Transverse colon (tissue), 4 donors: ENCODE data around the gene DGKH. TPM values are rescaled to one million over a fixed set of nuclear protein-coding genes. Genes with fewer than 3 reads are reported as not detected.

Experiments
- DNase-seq: peaks from one replicate; pipeline ENCODE4 v3.0.0-alpha.2; 2019
- H3K27ac ChIP-seq, 4 donors: fragments of 200-600 bp; sonication (generic); 2 replicates each; pipeline ENCODE4 v1.5.1; 2016 to 2018; ENCODE audit warnings: inconsistent platforms in 4 of 4
- H3K27me3 ChIP-seq: fragments of 200-600 bp; sonication (generic); 2 replicates; pipeline ENCODE4 v1.5.1; 2017; ENCODE audit warnings: inconsistent platforms
- H3K36me3 ChIP-seq, 4 donors: fragments of 200-600 bp; sonication (generic); 2 replicates each; pipeline ENCODE4 v1.5.1; 2017 to 2019; ENCODE audit warnings: inconsistent platforms in 4 of 4
- H3K4me1 ChIP-seq, 4 donors: fragments of 200-600 bp; sonication (generic); 2 replicates each; pipeline ENCODE4 v1.5.1; 2017 to 2020; ENCODE audit warnings: inconsistent platforms in 4 of 4
- H3K4me3 ChIP-seq, 4 donors: fragments of 200-600 bp; sonication (generic); 1 replicate in 1 of 4; 2 replicates in 3 of 4; pipeline versions ENCODE4 v1.5.1 to v1.6.1; 2017 to 2019; ENCODE audit warnings: inconsistent platforms in 4 of 4
- H3K9me3 ChIP-seq, 2 donors: fragments of 200-600 bp; sonication (generic); 2 replicates each; pipeline ENCODE4 v1.5.1; 2017 to 2019; ENCODE audit warnings: inconsistent platforms in 2 of 2
- CTCF ChIP-seq, 5 experiments: fragments of 200-600 bp in 3 of 5; fragments of 450-650 bp in 2 of 5; sonication (generic) in 3 of 5; IDR thresholded peaks; 1 replicate in 2 of 5; 2 replicates in 3 of 5; pipeline ENCODE4 v1.5.1; 2016 to 2017; ENCODE audit warnings: antibody characterized with exemption in 5 of 5, inconsistent platforms in 3 of 5, mild to moderate bottlenecking in 2 of 5, moderate library complexity in 1 of 5
- EP300 ChIP-seq: sonication (generic); formaldehyde crosslinking; IDR thresholded peaks from one replicate; pipeline ENCODE4 v1.6.1; 2017; ENCODE audit warnings: antibody characterized with exemption, low read depth
- POLR2A ChIP-seq: fragments of 450-650 bp; IDR thresholded peaks from one replicate; pipeline ENCODE4 v1.6.1; 2016; ENCODE audit warnings: antibody characterized with exemption, mild to moderate bottlenecking, moderate library complexity
- POLR2AphosphoS5 ChIP-seq, 3 donors: sonication (generic); formaldehyde crosslinking; IDR thresholded peaks; one replicate each; pipeline ENCODE4 v1.6.1; 2016; ENCODE audit warnings: antibody characterized with exemption in 3 of 3
- WGBS, 2 donors: methylation state at CpG; one replicate each; pipeline ENCODE4 v1.1.5; 2018; ENCODE audit warnings: low coverage in 1 of 2; 5-methylcytosine and 5-hydroxymethylcytosine counted together
- in situ Hi-C, 4 donors: fragments of 200-750 bp; cut with MboI; loops; one replicate each; pipeline versions ENCODE4 v1.15.0 to v1.15.1; 2017; ENCODE audit warnings: low sequenced_read_pairs in 3 of 4, low pct_ligation_motif_present in 1 of 4, low pct_unique_long_range_greater_than_20kb in 1 of 4
- intact Hi-C: fragments of 100-400 bp; cut with DNase I; formaldehyde crosslinking; loops from one replicate; pipeline ENCODE4 v1.15.1; 2023; ENCODE audit warnings: low total_unique reads
- total RNA-seq, 4 donors: library from RNA; depleted of rRNA; stranded (reverse); fragments of >200 nt; gene quantifications; one replicate each; pipeline ENCODE4 v1.1.0, GENCODE V29; 2016

Gene DGKH
- total RNA-seq, 4 donors from 2014 or later: 19.4 to 35.6 (median 25.0) TPM

- Histone ChIP-seq H3K4me3 (no peak overlapping the region), H3K27me3 (no peaks in the 10 kb centered on the region), H3K4me1 (peaks cover 0 to 12% (median 11%) of the 10 kb centered on the region in 4 donors), H3K36me3 (no peaks in the 10 kb centered on the region), H3K27ac (no peak overlapping the region), H3K9me3 (peaks cover 0 to 4% of the 10 kb centered on the region in 2 donors)
- intact Hi-C loops (no loop called here), in situ Hi-C loops (loop anchor here in 1 of 4 donors (25.0 kb wide), 1 partner anchor 124 kb away; no protein-coding TSS in a partner anchor)
- no peak for DNase-seq
- no peak for TF ChIP-seq CTCF (IDR thresholded peaks at IDR 0.05)
- no peak for TF ChIP-seq POLR2AphosphoS5 (IDR thresholded peaks at IDR 0.05)
- TF ChIP-seq EP300: no peak
- TF ChIP-seq POLR2A: no peak
- WGBS, 2 donors: 95 to 100% methylated on average over 3 of the region's 3 CpGs
These were observed 11.7 kb upstream of the DGKH start for GRCh38 chr13:42036711-42037110.

- in situ Hi-C loops (loop anchor here in 1 of 4 donors (25.0 kb wide), 1 partner anchor 127 kb away; no protein-coding TSS in a partner anchor), intact Hi-C loops (no loop called here)
- peak overlapping the region; percentile 96 to 100 (median 98) for H3K27ac ChIP-seq
- 77 to 92% methylated on average over 7 to 19 of the region's 19 CpGs for WGBS, 2 donors
- no peaks in the 10 kb centered on the region for H3K27me3 ChIP-seq
- DNase-seq: no peak
- peaks cover 0 to 4% of the 10 kb centered on the region in 2 donors for H3K9me3 ChIP-seq
- no peaks in the 10 kb centered on the region for H3K36me3 ChIP-seq
- H3K4me3 ChIP-seq: peak overlapping the region in 2 of 4 donors; percentile 80 to 91
- peaks cover 2 to 19% (median 17%) of the 10 kb centered on the region in 4 donors for H3K4me1 ChIP-seq
- TF ChIP-seq CTCF (IDR thresholded peaks at IDR 0.05): no peak
- TF ChIP-seq POLR2A: no peak
- TF ChIP-seq EP300: no peak
- TF ChIP-seq POLR2AphosphoS5 (IDR thresholded peaks at IDR 0.05): no peak
These were observed 9.6 kb upstream of the DGKH start for GRCh38 chr13:42038661-42039456.

GRCh38 chr13:42039457-42039945, 8.9 kb upstream of the DGKH start:
- H3K4me1 ChIP-seq: peaks cover 2 to 19% (median 17%) of the 10 kb centered on the region in 4 donors
- intact Hi-C loops: no loop called here
- H3K9me3 ChIP-seq: peaks cover 0 to 4% of the 10 kb centered on the region in 2 donors
- H3K27ac ChIP-seq: peak overlapping the region; percentile 96 to 100 (median 98)
- in situ Hi-C loops: loop anchor here in 1 of 4 donors (25.0 kb wide), 1 partner anchor 127 kb away; no protein-coding TSS in a partner anchor
- DNase-seq: no peak
- H3K27me3 ChIP-seq: no peaks in the 10 kb centered on the region
- H3K36me3 ChIP-seq: no peaks in the 10 kb centered on the region
- WGBS, 2 donors: 6 to 15% methylated on average over 7 to 14 of the region's 14 CpGs
- TF ChIP-seq POLR2AphosphoS5 (IDR thresholded peaks at IDR 0.05) (no peak), CTCF (IDR thresholded peaks at IDR 0.05) (no peak), EP300 (no peak), POLR2A (no peak)
- H3K4me3 ChIP-seq: peak overlapping the region; percentile 80 to 92 (median 86)

- in situ Hi-C loops: loop anchor here in 1 of 4 donors (25.0 kb wide), 1 partner anchor 128 kb away; no protein-coding TSS in a partner anchor
- DNase-seq: peak; percentile 95
- peak in 2 of 5 experiments; percentile 20 to 34 for TF ChIP-seq CTCF (IDR thresholded peaks at IDR 0.05)
- peak; percentile 62 to 87 (median 86) for TF ChIP-seq POLR2AphosphoS5 (IDR thresholded peaks at IDR 0.05)
- TF ChIP-seq POLR2A: peak; percentile 88
- no peak for TF ChIP-seq EP300
- Histone ChIP-seq H3K27me3 (no peaks in the 10 kb centered on the region), H3K9me3 (peaks cover 0 to 4% of the 10 kb centered on the region in 2 donors), H3K27ac (peak overlapping the region; percentile 96 to 100 (median 98)), H3K36me3 (no peaks in the 10 kb centered on the region), H3K4me1 (peaks cover 2 to 19% (median 17%) of the 10 kb centered on the region in 4 donors), H3K4me3 (peak overlapping the region; percentile 80 to 92 (median 86))
- WGBS, 2 donors: 0 to 1% methylated on average over 3 to 63 of the region's 91 CpGs
- intact Hi-C loops: loop anchor here (5.0 kb wide), 1 partner anchor 78 kb away; the partner anchor contains the start of gene VWA8
These were observed 8.3 kb upstream of the DGKH start for GRCh38 chr13:42039946-42040729.
